Activated CD4-positive, CD25-positive, alpha-beta regulatory T cell treated with anti-CD3 and anti-CD28 coated beads, Interleukin-2, amount 50 U/mL, for 24 hours (primary cell): ENCODE results near the gene MYOD1.

ENCODE experiments used
- ATAC-seq, 2 donors: fragments of 150-1000 bp; cut with Tn5 transposase; one replicate each; pipeline ENCODE4 v1.10.0; 2021; ENCODE audit warnings: mild to moderate bottlenecking in 1 of 2, moderate library complexity in 1 of 2

Gene MYOD1

GRCh38 chr11:17719028-17719937 lies at the start of gene MYOD1:
TSS of gene MYOD1 (plus strand) at chr11:17719571. CDS start at chr11:17719783, 212 bp downstream.
- no peak for ATAC-seq

GRCh38 chr11:17672469-17672868 lies 46.9 kb upstream of the MYOD1 start:
- no peak for ATAC-seq

GRCh38 chr11:17673951-17674350 lies 45.4 kb upstream of the MYOD1 start:
- ATAC-seq: no peak

GRCh38 chr11:17682848-17683247 lies 36.5 kb upstream of the MYOD1 start:
- no peak for ATAC-seq

- ATAC-seq: no peak
These were observed 35.8 kb upstream of the MYOD1 start for GRCh38 chr11:17683377-17684161.

- ATAC-seq: no peak
These were observed 34.8 kb upstream of the MYOD1 start for GRCh38 chr11:17684550-17684949.

- ATAC-seq: no peak
These were observed 33.0 kb upstream of the MYOD1 start for GRCh38 chr11:17686231-17686980.

- no peak for ATAC-seq
These were observed 31.3 kb upstream of the MYOD1 start for GRCh38 chr11:17687946-17688670.

GRCh38 chr11:17691550-17691949 lies 27.8 kb upstream of the MYOD1 start:
- no peak for ATAC-seq

- no peak for ATAC-seq
These were observed 27.4 kb upstream of the MYOD1 start for GRCh38 chr11:17691976-17692375.

- no peak for ATAC-seq
These were observed 26.4 kb upstream of the MYOD1 start for GRCh38 chr11:17692931-17693330.

- ATAC-seq: no peak
These were observed 25.8 kb upstream of the MYOD1 start for GRCh38 chr11:17693531-17693930.

GRCh38 chr11:17694494-17695110 lies 24.8 kb upstream of the MYOD1 start:
- ATAC-seq: no peak

GRCh38 chr11:17695454-17696441 lies 23.6 kb upstream of the MYOD1 start:
- ATAC-seq: no peak

- no peak for ATAC-seq
These were observed 22.6 kb upstream of the MYOD1 start for GRCh38 chr11:17696741-17697140.

- ATAC-seq: no peak
These were observed 22.0 kb upstream of the MYOD1 start for GRCh38 chr11:17697175-17697949.

- ATAC-seq: no peak
These were observed 19.9 kb upstream of the MYOD1 start for GRCh38 chr11:17699147-17700114.

- no peak for ATAC-seq
These were observed 18.4 kb upstream of the MYOD1 start for GRCh38 chr11:17700991-17701390.

- no peak for ATAC-seq
These were observed 16.5 kb upstream of the MYOD1 start for GRCh38 chr11:17702876-17703275.
